ENCODE data around the gene STXBP1. TPM values are rescaled to one million over a fixed set of nuclear protein-coding genes. Genes with fewer than 3 reads are reported as not detected.

Gene STXBP1
- total and polyA plus RNA-seq, 2 of the 13 experiments (the other 11 are each of a cell fraction or from before 2014, with no cell fraction given), result 2.9 TPM

- Histone ChIP-seq H4K20me1 (ENCODE audit: insufficient read depth, low read length) (no peaks in the 10 kb centered on the region), H3K4me2 (ENCODE audit: low read depth, low read length) (no peak overlapping the region), H3K4me3 (replicated peaks in 1 of 3; ENCODE audit: insufficient read depth in 1 of 3, low read depth in 2 of 3, low read length in 3 of 3) (no peak overlapping the region), H2AFZ (ENCODE audit: low read length) (no peak overlapping the region), H3K9ac (ENCODE audit: insufficient read depth, low read depth, low read length) (no peak overlapping the region), H3K9me3 (ENCODE audit: low read length) (no peaks in the 10 kb centered on the region), H3K79me2 (ENCODE audit: insufficient read depth, low read length) (no peaks in the 10 kb centered on the region), H3K36me3 (replicated peaks in 1 of 2; ENCODE audit: control insufficient read depth in 1 of 2, insufficient read depth in 2 of 2, low read length in 2 of 2) (no peaks in the 10 kb centered on the region), H3K27ac (ENCODE audit: extremely low read length, insufficient read depth, low read length) (no peak overlapping the region), H3K27me3 (ENCODE audit: control insufficient read depth in 1 of 2, insufficient read depth in 2 of 2, low read length in 2 of 2) (no peaks in the 10 kb centered on the region), H3K4me1 (ENCODE audit: insufficient read depth, low read length) (no peaks in the 10 kb centered on the region)
- ChIA-PET POLR2A (no interaction called here), CTCF (ENCODE audit: low intra/inter-chr PET ratio, low total read pairs) (no interaction called here)
- TF ChIP-seq ZNF362 (CRISPR knock-in tag; IDR thresholded peaks at IDR 0.05; ENCODE audit: borderline replicate concordance) (no peak), ZNF430 (CRISPR knock-in tag; IDR thresholded peaks at IDR 0.05) (no peak), ZNF580 (CRISPR knock-in tag; IDR thresholded peaks at IDR 0.05; ENCODE audit: borderline replicate concordance, low read depth) (no peak), ZNF768 (CRISPR knock-in tag; IDR thresholded peaks at IDR 0.05) (no peak), MTA3 (CRISPR knock-in tag; IDR thresholded peaks at IDR 0.05) (no peak), TEAD2 (CRISPR knock-in tag; IDR thresholded peaks at IDR 0.05) (no peak), ZNF781 (CRISPR knock-in tag; IDR thresholded peaks at IDR 0.05; ENCODE audit: borderline replicate concordance, not compliant biosample characterization) (no peak), ZSCAN25 (CRISPR knock-in tag; IDR thresholded peaks at IDR 0.05) (no peak), RELA (CRISPR knock-in tag; IDR thresholded peaks at IDR 0.05) (no peak), TSC22D2 (CRISPR knock-in tag; IDR thresholded peaks at IDR 0.05; ENCODE audit: borderline replicate concordance) (no peak), ZMAT3 (CRISPR knock-in tag; conservative IDR thresholded peaks at IDR 0.05) (no peak), ZNF10 (CRISPR knock-in tag; IDR thresholded peaks at IDR 0.05; ENCODE audit: borderline replicate concordance, low read depth) (no peak), ZNF484 (CRISPR knock-in tag; IDR thresholded peaks at IDR 0.05; ENCODE audit: borderline replicate concordance, low read depth) (no peak), EEA1 (CRISPR knock-in tag; IDR thresholded peaks at IDR 0.05; ENCODE audit: borderline replicate concordance) (no peak), SMAD1 (CRISPR knock-in tag; IDR thresholded peaks at IDR 0.05; ENCODE audit: borderline replicate concordance, low read depth) (no peak)
- DNase-seq (ENCODE audit: low spot score) (no peak), ATAC-seq (no peak), FAIRE-seq (no peak)
- BruUV-seq (replicated peaks), result no TSS peak
- in situ Hi-C loops (cut with HindIII; ENCODE audit: extremely low pct_ligation_motif_present, low pct_unique_long_range_greater_than_20kb), result no loop called here
- 84% methylated on average over 3 of the region's 3 CpGs for WGBS (ENCODE audit: low lambda C conversion rate)
- intact Hi-C loops (cut with micrococcal nuclease; ENCODE audit: unreplicated experiment), result no loop called here
Measured at GRCh38 chr9:127652733-127653132, 40.7 kb downstream of the STXBP1 start.

Data from HepG2 (cell line).